Measurements from ENCODE around the gene WWOX.

WWOX gene

DNA sequence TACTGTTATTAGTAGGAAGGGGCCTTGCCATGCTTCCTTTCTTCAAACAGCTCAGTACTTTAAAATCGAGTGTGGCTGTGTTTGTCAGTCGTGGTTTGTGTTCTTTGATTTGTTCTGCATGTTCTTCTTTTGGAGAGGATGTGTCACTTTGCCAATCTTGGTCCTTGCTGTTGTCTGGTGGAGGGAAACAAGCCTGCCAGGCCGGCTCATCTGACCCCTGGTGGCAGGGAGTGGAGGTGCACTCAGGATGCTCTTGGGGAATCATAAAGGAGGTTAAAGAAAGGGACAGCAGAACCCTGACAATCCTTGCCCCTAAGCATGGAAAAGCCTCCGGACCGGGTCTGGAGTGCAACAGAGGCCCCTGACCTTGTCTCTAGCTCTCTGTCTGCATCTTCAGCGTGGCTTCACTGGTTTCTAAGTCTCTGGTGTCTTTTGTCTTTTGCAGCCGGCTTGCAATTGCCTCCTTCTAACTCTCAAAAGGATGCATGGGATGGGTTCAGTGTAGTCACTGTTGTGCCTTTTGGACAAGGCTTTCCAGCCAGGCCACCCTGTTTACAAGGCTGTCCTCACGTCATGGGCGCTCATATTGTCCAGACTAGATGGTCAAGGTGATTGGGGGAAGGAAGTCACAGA, 135.8 kb downstream of the WWOX start:
- peak; percentile 71 to 78 for DNase-seq

GRCh38 chr16:78235876-78236275, 136.4 kb downstream of the WWOX start:
- DNase-seq: no peak

DNA sequence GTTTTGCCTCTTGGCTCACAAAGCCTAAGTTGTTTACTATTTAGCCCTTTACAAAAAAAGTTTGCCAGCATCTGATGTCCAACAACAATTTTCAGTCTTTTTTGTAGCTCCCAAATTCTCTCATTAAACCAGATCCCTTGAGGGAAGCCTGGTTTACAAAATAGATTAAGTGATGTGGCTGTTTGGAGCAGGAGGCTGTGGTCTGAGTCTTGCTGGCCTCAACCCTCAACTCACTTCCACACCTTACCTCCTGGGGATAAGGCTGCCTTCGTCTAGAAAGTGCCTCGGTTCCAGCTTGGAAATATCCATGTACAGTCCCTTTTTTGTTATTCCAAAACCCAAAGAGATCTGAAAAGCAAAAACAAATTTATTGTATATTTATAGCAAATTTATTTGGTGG, 138.4 kb downstream of the WWOX start:
- DNase-seq: no peak

- DNase-seq: no peak
Observed at GRCh38 chr16:78240459-78241222, 141.2 kb downstream of the WWOX start.

- no peak for DNase-seq
Observed at GRCh38 chr16:78242239-78242630, 142.8 kb downstream of the WWOX start.

- DNase-seq: no peak
Observed at GRCh38 chr16:78244131-78244895, 144.9 kb downstream of the WWOX start.

DNA sequence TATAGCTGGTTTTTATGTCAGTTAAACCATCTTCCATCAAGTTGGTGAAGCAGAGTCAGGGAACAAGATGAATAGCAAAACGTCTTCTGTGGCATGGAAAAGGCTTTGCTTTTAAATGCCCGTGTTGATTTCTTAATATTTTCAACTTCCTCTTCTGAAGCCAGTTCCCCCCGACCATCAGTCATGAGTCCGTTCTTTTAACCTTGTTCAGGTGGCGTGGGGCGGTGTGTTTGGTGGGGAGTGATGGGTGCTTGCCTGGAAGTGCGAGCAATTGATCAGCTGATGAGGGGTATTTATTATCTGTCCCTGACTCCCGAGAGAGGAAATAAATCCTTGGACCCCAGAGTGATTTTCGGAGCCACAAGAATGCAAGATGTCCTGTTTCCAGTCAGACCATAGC, 147.1 kb downstream of the WWOX start:
- no peak for DNase-seq

DNA sequence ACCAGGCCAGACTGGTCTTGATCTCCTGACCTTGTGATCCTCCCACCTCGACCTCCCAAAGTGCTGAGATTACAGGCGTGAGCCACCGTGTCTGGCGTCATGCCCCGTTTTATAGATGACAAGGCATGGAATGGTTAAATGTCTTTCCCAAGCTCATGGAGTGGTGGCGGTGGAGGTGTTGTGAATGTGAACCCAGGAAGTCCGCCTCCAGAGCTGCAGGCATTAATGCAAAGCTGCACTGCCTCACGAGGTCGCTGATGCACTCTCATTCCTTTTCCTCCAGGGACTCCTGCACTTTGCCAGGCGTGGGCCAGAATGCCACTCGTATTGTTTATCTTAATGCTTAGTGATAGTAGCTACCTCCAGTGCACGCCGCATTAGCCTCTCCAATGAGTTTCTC, 149.6 kb downstream of the WWOX start:
- DNase-seq: no peak

DNA sequence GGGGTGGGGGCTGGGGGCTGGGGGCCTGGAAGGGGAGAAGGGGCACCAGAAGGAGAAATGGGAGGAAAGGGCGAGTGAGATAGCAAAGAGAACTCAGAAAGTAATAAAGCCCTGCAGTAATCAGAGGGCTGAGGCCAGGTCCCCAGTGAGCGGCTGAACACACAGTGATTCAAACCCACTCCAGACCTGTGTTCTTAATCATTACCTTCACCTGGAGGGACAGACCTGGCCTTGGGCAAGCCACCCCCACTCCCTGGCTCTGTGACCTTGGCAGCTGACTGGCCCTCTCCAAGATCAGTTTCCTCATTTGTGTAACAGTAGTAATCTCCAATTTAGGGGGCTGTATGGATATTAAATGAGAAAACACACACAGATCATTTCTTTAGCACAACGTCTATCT, 150.4 kb downstream of the WWOX start:
- DNase-seq: no peak

GRCh38 chr16:78251115-78251514, 151.7 kb downstream of the WWOX start:
- no peak for DNase-seq

DNA sequence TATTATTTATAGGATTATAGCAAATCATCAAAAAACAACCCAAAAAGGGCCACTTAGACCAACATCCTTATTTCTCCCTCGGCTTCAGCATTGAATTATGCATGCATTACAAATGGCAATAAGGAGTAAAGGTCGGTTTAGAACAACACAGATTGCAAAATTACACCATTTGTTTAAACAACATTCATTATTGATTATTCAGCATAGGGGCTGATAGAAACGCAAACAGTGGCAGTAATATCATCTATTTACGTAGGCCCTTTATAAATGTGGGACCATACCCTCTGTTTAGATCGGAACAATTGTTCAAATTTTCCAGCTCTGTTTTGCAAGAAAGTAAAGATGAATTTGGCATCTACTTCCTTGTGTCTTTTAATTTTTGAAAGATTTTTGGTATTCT, 153.3 kb downstream of the WWOX start:
- DNase-seq: no peak

DNA sequence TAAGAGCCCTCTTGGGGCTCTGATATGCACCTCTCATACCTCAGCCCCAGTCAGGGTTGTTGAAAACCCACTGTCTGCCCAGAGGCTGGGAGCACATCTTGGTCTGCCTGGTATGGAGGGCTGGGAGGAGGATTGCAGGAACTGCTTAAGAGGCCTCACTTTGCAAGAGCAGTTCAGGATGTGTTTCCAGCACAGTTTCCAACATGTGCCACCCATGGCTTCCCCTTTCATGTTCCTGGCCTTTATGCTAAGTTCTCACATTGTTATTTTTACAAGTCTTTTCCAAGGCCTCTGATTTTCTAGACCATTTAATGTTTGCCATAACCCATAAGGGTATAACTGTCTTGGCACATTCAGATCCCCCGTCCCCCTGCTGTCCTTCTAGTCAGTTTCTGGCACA, 155.4 kb downstream of the WWOX start:
- no peak for DNase-seq

- no peak for DNase-seq
Observed at GRCh38 chr16:78256686-78257375, 157.4 kb downstream of the WWOX start.

- DNase-seq: no peak
Observed at GRCh38 chr16:78257376-78257728, 157.9 kb downstream of the WWOX start.

DNA sequence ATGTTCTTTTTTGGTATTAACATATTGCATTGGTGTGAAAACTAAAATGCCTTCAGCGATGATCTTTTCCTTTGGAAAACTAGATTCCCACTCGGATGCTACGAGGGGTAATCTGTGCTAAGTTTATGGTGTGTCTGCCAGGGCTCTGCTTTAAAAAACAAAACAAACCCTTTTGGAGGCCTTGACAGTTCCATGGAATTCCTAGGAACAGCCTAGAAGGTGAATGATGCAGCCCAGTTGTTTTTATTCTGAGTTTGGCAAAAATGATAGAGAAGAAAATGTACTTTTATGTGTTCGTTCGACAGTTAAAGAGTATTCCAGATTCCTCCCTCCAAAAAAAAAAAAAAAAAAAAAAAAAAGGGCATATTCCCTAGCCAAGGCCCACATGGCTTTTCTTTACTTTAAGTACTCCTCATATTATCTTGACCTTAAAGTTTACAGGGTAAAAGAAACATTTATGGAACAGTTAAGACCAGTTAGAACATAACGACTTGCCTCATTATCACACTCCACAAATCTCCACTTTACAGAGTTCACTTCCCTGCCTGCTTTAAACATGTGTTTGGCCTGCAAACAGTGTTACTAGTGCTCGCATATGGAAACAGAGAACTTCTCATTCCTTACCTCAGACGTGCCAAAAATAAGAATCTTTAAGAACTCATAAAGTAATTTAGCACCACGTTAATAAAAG, 159.1 kb downstream of the WWOX start:
- DNase-seq: no peak

- no peak for DNase-seq
Observed at GRCh38 chr16:78259873-78260272, 160.4 kb downstream of the WWOX start.

DNA sequence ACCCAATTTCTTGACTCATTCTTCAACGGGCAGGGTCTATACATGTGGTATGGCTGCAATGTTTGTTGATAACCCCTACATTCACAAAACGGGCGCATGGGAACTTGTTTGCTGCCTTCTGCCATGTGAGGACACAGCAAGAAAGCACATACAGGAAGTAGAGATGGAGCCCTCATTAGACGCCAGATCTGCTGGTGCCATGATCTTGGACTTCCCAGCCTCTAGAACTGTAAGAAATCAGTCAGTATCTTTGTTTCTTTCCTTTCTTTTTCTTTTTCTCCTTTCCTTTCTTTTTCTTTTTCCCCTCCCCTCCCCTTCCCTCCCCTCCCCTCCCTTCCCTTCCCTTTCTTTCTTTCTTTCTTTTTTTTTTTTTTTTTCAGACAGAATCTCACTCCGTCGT, 165.2 kb downstream of the WWOX start:
- DNase-seq: no peak

GRCh38 chr16:78269256-78269655, 169.8 kb downstream of the WWOX start:
- DNase-seq: no peak

DNA sequence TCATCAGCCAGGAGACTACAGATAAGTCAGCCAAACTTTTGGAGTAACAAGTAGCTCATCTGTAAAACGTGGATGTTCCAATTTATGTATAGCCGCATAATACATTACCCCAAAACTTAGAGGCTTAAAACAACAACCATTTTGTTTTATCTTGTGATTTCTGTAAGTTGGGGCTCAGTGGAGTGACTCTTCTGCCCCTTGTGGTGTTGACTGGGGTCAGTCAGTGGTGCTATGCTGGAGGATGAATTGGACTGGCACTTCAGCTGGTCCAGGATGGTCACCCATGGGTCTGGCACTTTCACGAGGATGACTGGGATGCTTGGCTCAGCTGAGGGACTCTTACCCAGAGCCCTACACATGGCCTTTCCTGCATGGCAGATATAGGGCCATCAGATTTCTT, 172.5 kb downstream of the WWOX start:
- no peak for DNase-seq

- DNase-seq: no peak
Observed at GRCh38 chr16:78274771-78275170, 175.3 kb downstream of the WWOX start.

GRCh38 chr16:78275420-78275819, 176.0 kb downstream of the WWOX start:
- no peak for DNase-seq

DNA sequence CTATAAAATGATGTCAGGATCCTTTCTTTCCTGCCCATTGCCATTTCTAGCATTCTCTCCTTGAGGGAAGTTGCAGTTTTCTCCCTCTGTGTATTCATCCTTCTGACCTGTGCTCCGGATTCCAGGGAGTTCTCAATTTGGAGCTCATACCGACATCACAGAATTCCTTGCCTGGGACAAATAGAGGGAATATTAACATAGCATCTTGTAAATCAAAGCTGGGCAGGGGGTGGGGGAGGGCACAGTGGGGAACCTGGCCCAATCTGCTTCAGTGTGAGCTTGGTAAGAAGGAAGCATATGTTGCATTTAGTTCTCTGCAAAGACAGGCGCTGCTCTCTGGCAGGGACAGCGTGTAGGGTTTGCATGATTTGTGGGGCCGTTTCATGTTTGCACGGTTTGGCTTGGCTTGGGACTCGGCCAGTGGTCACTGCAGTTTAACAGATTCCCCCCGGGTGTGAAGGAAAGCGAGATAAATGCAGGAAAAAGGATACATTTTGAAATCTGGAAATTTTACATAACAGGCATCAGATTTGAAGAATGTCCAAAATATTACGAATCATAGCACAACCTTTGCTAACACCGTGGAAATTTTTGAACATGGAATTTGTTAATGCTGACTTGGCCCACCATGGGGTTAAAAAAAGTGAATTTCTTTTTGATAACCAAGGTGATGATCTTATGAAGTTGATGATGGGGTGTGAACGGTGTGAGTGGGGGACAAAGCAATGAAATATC, 178.0 kb downstream of the WWOX start:
- DNase-seq: no peak
